Frontal cortex (tissue), 4 donors: ENCODE results near the gene WNT8B. TPM values are rescaled to one million over a fixed set of nuclear protein-coding genes. Genes with fewer than 3 reads are reported as not detected.

Experiments
- DNase-seq, 2 donors: peaks; one replicate each; pipeline ENCODE4 v3.0.0; 2012; ENCODE audit warnings: low spot score in 2 of 2
- FAIRE-seq: peaks from 2 replicates; lab custom pipeline; 2012; peaks lifted over from hg19 to GRCh38; lab: Jason Lieb, UNC
- total RNA-seq: library from RNA; depleted of rRNA; stranded (reverse); fragments of >200 nt; gene quantifications from one replicate; pipeline ENCODE4 v1.2.3, GENCODE V29; 2014
- donor health status: control.
- donor health status: control.
- donor health status: control.

The WNT8B gene
- total RNA-seq, 1 donor from 2014 or later, result not detected

- no peak for FAIRE-seq
These were observed 47.9 kb downstream of the WNT8B start for GRCh38 chr10:100510533-100511308.

GRCh38 chr10:100515612-100516011, 52.8 kb downstream of the WNT8B start:
- FAIRE-seq (no peak), DNase-seq (no peak)

More at GRCh38 chr10:100510533-100511308, 47.9 kb downstream of the WNT8B start:
- DNase-seq, result no peak

GRCh38 chr10:100516847-100517246, 54.0 kb downstream of the WNT8B start:
- FAIRE-seq (no peak), DNase-seq (no peak)

DNA sequence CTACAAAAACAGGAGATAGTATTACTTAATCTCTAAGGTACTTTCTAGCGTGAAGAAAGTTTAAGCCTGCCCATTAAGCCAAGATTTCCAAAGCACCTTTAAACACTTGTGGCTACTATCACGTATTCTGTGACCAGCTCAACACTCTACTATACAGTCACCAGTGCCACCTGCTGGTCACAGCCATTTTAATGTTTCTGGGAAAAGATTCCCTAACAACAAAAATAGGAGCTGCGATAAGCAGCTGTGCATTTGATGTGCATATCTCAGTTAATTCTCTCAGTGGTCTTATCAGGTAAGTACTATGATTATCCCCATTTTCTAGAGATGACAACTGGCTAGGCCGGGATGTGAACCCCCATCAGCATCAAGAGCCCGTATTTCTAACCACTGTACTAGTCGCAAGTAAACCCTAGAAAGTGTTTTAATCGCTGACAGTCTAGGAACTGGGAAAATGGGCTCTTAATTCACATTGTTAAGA, 56.0 kb downstream of the WNT8B start:
- peak; percentile 10 for FAIRE-seq
- DNase-seq, result peak; percentile 66 to 68

DNA sequence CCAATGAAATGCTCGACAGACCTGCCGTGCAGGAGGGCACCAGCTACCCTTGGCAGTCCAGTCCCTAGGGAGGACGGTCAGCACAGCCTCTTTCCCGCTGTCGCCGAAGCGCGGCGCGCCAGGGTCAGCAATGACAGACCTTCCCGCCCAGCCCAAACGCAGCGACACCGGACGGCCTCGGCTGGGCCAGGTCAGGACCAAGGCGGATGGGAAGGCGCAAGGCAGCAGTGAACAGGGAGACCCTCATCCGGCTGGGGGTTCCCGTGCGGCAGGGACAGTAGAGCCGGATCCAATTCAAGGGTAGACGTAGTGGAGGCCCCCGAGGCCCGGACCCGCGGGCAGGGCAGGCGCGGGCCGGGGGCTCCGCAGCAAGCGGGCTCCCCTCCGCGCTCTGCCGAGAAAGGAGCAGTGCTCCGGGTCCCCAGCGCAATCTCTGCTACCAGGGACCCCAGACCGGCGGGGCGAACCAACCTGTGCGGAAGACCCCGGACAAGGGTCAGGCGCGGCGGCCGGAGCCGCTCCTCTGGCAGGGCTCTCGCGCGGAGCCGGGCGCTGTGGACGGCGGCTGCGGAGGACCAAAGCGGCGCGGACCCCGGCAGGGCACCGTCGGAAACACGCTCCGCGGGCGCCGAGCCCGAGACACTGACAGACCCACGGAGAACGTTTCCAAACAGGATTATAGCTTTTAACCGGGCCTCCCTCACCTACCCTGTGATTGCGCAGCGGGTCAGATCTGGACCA, 56.7 kb downstream of the WNT8B start, which contains the start of gene SEC31B:
Gene SEC31B (minus strand): TSS at position 551 of the 741 bp plus-strand sequence. CDS start 2,909 bp downstream, outside the sequence.
- no peak for FAIRE-seq
- DNase-seq, result peak; percentile 56 to 69

DNA sequence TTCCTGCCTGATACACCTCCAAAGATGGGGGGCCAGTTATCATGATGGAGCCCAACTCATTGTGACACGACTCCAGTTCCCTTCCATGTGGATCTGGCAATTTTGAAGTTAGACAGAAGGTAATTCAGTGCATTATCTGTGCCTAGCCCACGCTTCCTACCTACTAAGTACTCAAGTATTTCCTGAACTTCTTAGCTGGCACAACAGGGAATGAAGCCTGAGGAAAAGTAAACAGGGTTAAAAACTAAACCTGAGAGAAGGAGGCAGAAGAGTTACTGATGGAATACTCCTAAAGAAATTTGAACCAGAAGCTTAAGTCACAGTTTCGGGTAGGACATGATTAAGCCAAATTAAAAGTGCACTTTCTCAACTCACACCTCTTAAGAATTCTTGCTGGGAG, 58.0 kb downstream of the WNT8B start:
- DNase-seq (no peak), FAIRE-seq (no peak)

DNA sequence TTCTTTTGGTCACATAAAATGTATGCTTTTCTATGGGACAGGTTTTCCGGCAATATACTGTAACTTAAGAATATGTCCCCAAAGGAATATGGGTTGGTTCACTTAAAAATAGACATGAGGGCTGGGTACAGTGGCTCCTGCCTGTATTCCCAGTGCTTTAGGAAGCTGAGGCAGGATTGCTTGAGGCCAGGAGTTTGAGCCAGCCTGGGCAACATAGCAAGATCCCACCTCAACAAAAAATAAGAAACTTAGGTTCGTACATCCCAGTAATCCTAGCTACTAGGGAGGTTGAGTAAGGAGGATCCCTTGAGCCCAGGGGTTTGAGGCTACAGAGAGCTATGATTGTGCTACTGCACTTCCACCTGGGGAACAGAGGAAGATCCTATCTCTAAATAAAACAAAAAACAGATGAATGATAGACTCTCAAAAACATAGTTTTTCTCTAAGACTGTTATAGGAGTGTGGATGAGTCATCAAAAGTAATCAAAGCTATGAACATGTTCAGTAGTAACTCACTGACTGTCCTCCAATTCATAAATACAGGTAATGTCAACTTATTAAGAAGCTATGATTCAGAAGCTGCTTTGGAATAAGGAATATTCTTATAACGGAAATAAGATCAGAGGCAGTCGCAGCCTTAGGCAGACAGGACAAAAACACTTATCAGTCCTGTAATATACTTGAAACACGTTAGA, 59.4 kb downstream of the WNT8B start:
- DNase-seq (no peak), FAIRE-seq (no peak)

DNA sequence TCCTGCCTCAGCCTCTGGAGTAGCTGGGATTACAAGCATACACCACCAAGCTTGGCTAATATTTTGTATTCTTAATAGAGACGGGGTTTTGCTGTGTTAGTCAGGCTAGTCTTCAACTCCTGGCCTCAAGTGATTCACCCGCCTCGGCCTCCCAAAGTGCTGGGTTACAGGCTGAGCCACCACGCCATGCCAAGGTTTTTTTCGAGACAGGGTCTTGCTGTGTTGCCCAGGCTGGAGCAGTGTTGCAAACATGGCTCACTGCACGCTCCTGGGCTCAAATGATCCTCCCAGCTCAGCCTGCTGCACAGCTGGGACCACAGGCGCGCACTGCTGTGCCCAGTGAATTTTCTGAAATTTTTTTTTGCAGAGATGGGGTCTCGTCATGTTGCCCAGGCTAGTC, 60.1 kb downstream of the WNT8B start:
- FAIRE-seq (no peak), DNase-seq (no peak)

DNA sequence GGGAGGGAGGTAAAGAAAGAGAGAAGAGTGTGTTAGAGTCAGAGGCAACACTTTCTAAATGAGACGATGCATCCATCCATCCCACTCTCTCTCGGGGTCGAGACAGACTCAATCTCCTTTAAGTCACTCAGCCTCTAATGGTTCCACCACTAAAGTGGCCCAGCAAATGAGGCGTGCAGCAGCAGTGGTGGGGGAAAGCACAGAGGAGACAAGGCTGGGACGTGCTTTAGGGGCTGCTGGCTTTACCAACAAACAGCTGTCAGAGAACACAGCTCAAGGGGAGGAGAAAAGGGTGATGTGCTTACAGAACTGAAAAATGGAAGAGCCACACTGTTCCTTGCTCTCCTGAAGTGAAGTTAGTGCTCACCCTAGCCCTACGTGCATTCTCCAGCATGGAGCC, 61.4 kb downstream of the WNT8B start:
- no peak for FAIRE-seq
- DNase-seq, result no peak

DNA sequence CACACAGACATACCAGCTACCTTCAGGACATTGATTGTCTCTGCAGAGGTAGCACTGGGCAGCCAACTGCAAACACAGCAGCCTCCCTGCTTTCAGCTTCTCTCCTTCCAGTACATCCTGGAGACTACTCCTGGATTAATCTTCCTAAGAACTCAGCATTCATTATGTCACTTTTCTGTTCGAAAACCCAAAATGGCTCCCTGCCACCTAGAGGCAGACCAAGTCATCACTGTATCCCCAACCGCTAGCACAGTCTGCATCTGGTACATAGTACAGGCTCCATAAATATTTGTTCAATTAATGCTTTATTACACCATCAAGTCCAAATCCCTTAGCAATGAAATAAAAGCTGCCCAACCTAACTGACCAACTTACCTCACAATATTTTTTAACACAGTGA, 61.8 kb downstream of the WNT8B start:
- DNase-seq, result no peak
- FAIRE-seq, result no peak

DNA sequence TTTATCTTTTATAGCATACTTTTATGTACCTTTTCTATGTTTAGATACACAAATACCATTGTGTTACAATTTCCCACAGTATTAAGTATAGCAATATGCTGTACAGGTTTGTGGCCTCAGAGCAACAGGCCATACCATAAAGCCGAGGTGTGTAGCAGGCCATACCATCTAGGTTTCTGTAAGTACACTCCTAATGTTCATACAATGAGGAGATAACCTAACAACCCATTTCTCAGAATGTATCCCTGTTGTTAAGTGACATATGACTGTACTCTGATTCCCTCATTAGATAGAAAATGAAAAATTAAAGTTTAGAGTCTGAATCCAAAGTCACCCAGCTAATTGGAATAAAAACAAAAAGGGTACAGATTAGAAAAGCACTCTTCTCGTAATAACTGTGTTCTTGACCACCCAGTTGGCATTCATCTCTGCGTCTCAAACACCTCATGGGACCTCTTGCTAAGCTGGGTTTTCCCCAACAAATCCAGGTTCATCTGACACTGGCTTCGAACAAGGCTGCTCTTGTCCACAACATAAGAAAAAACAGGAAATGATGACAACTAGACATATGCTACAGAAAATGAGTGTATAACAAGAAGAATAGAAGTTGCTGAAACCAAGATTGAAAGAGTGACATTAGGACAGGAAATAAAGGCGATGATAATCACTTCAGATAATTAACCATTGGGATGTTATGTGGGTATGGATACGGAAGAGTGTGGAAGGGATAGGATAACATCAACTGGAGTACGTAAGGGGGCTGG, 65.5 kb downstream of the WNT8B start:
- FAIRE-seq, result no peak
- DNase-seq, result no peak

GRCh38 chr10:100528921-100529474, 66.2 kb downstream of the WNT8B start:
- DNase-seq (no peak), FAIRE-seq (no peak)

DNA sequence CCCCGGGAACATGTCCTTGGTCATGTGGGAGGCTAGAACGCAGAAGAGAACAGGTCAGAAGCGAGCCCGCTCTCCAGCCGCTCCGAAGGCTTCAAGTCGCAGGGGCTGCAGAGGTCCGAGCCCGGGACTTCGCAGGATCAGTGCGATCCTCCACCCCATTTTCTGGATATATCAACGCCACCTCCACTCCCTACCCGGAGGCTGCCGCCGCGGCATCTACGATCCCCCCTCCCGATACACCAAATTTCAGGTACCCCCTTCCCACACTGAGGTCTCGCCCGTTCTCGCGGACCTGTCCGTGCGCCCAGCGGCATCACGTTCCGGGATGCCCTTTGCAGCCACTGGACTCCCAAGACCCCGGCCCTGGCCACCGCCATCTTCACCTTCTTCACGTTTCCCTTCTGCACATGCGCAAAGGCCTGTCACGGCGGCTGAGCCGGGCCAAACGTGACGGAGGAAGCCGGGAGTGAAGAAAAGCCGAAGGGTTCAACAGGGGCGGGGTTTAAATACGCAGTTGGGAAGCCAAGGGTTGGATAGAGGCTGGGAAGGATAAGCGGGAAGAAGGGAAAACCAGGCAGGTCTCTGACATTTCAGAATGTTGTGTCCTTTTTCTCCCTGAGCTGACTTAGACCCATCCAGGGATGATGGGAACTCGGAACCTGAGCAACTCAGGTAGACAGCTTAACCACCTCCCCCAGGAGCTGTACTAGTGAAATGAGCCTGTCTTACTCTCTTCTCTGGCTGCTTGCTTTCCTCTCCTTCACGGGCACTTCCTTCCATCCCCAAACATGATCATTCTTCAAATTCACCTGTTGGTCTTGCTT, 66.9 kb downstream of the WNT8B start, which contains the start of gene NDUFB8:
Gene NDUFB8 (minus strand): TSS at position 397 of the 824 bp plus-strand sequence. CDS start 20 bp downstream, at position 377.
- DNase-seq (peak; percentile 66 to 74), FAIRE-seq (no peak)

DNA sequence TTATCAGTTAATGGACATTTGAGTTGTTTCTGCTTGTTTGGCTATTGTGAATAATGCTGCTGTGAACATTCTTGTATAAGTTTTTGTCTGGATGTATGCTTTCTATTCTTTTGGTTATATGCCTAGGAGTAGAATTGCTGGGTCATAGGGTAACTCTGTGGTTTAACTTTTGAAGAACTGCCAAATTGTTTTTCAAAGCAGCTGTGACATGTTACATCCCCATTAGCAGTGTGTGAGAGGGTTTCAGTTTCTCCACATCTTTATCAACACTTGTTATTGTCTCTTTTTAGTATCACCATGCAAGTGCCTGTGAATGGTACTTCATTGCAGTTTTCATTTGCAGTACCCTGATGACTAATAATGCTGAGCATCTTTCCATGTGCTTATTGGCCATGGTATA, 69.0 kb downstream of the WNT8B start:
- FAIRE-seq (no peak), DNase-seq (no peak)
